ENCODE results near the gene TBCC. TPM values are rescaled to one million over a fixed set of nuclear protein-coding genes. Genes with fewer than 3 reads are reported as not detected.

TBCC gene
- total and polyA plus RNA-seq, 4 experiments from 2014 or later, result 57.4 to 138 (median 70.0) TPM

- H3K4me1 Mint-ChIP-seq, result peaks cover 0 to 2% (median 0%) of the 10 kb centered on the region in 4 donors
- H3K9me3 ChIP-seq (ENCODE audit: control insufficient read depth in 1 of 2, low read length in 2 of 2), result no peaks in the 10 kb centered on the region
- no peak for DNase-seq
- ChIA-PET CTCF (ENCODE audit: partially characterized antibody) (interaction anchor here (0.6 to 2.8 kb wide), 4 partner anchors 9 to 115 kb away, joined by 3 to 12 read pairs (median 4); no protein-coding TSS in a partner anchor), POLR2A (ENCODE audit: partially characterized antibody) (no interaction called here)
- no peak overlapping the region for H3K27ac Mint-ChIP-seq
- no peaks in the 10 kb centered on the region for H3K36me3 ChIP-seq (ENCODE audit: insufficient read depth, low read length)
- no peak overlapping the region for H3K4me3 Mint-ChIP-seq
- H3K27me3 Mint-ChIP-seq, result no peaks in the 10 kb centered on the region
- H3K27me3 ChIP-seq (ENCODE audit: insufficient read depth, low read length), result no peaks in the 10 kb centered on the region
- H3K36me3 Mint-ChIP-seq, result no peaks in the 10 kb centered on the region
- intact Hi-C loops (cut with micrococcal nuclease), result no loop called here
- peaks cover 0 to 7% (median 3%) of the 10 kb centered on the region in 8 donors for H3K9me3 Mint-ChIP-seq
- H3K4me1 ChIP-seq (ENCODE audit: insufficient read depth, low read length), result no peaks in the 10 kb centered on the region
- H3K4me3 ChIP-seq (ENCODE audit: low read length in 2 of 2), result no peak overlapping the region
- no peak overlapping the region for H3K27ac ChIP-seq (ENCODE audit: low read depth, low read length)
Measured at GRCh38 chr6:42715871-42716270, 30.0 kb downstream of the TBCC start.

GRCh38 chr6:42714098-42714761 lies 31.7 kb downstream of the TBCC start:
- ChIA-PET CTCF (ENCODE audit: partially characterized antibody) (interaction anchor here (2.8 kb wide), 1 partner anchor 12 kb away, joined by 12 read pairs; no protein-coding TSS in a partner anchor), POLR2A (ENCODE audit: partially characterized antibody) (no interaction called here)
- Histone ChIP-seq H3K27me3 (ENCODE audit: insufficient read depth, low read length) (no peaks in the 10 kb centered on the region), H3K27ac (ENCODE audit: low read depth, low read length) (no peak overlapping the region), H3K4me3 (ENCODE audit: low read length in 2 of 2) (no peak overlapping the region), H3K36me3 (ENCODE audit: insufficient read depth, low read length) (no peaks in the 10 kb centered on the region), H3K4me1 (ENCODE audit: insufficient read depth, low read length) (no peaks in the 10 kb centered on the region), H3K9me3 (ENCODE audit: control insufficient read depth in 1 of 2, low read length in 2 of 2) (no peaks in the 10 kb centered on the region)
- no peaks in the 10 kb centered on the region for H3K36me3 Mint-ChIP-seq
- peaks cover 0 to 2% (median 0%) of the 10 kb centered on the region in 4 donors for H3K4me1 Mint-ChIP-seq
- H3K9me3 Mint-ChIP-seq, result peaks cover 0 to 7% (median 3%) of the 10 kb centered on the region in 8 donors
- DNase-seq, result no peak
- peak overlapping the region in 1 of 7 donors; percentile 29 for H3K27ac Mint-ChIP-seq
- H3K27me3 Mint-ChIP-seq, result no peaks in the 10 kb centered on the region
- intact Hi-C loops (cut with micrococcal nuclease), result no loop called here
- no peak overlapping the region for H3K4me3 Mint-ChIP-seq

GRCh38 chr6:42711930-42712329 lies 34.0 kb downstream of the TBCC start:
- intact Hi-C loops (cut with micrococcal nuclease), result no loop called here
- Histone ChIP-seq H3K4me3 (ENCODE audit: low read length in 2 of 2) (no peak overlapping the region), H3K27ac (ENCODE audit: low read depth, low read length) (no peak overlapping the region), H3K9me3 (ENCODE audit: control insufficient read depth in 1 of 2, low read length in 2 of 2) (no peaks in the 10 kb centered on the region), H3K36me3 (ENCODE audit: insufficient read depth, low read length) (no peaks in the 10 kb centered on the region), H3K27me3 (ENCODE audit: insufficient read depth, low read length) (no peaks in the 10 kb centered on the region), H3K4me1 (ENCODE audit: insufficient read depth, low read length) (no peaks in the 10 kb centered on the region)
- no peak overlapping the region for H3K27ac Mint-ChIP-seq
- ChIA-PET POLR2A (ENCODE audit: partially characterized antibody) (no interaction called here), CTCF (ENCODE audit: partially characterized antibody) (no interaction called here)
- H3K4me1 Mint-ChIP-seq, result peaks cover 0 to 2% (median 0%) of the 10 kb centered on the region in 4 donors
- peaks cover 0 to 7% (median 3%) of the 10 kb centered on the region in 8 donors for H3K9me3 Mint-ChIP-seq
- no peaks in the 10 kb centered on the region for H3K27me3 Mint-ChIP-seq
- DNase-seq, result no peak
- H3K4me3 Mint-ChIP-seq, result no peak overlapping the region
- no peaks in the 10 kb centered on the region for H3K36me3 Mint-ChIP-seq

GRCh38 chr6:42710316-42710715 lies 35.6 kb downstream of the TBCC start:
- ChIA-PET CTCF (ENCODE audit: partially characterized antibody) (no interaction called here), POLR2A (ENCODE audit: partially characterized antibody) (no interaction called here)
- H3K27ac ChIP-seq (ENCODE audit: low read depth, low read length), result no peak overlapping the region
- H3K36me3 ChIP-seq (ENCODE audit: insufficient read depth, low read length), result no peaks in the 10 kb centered on the region
- Mint-ChIP-seq H3K9me3 (peaks cover 0 to 7% (median 3%) of the 10 kb centered on the region in 8 donors), H3K4me1 (peaks cover 0 to 2% (median 0%) of the 10 kb centered on the region in 4 donors), H3K27ac (peak overlapping the region in 1 of 7 donors; percentile 19), H3K4me3 (no peak overlapping the region), H3K36me3 (no peaks in the 10 kb centered on the region), H3K27me3 (no peaks in the 10 kb centered on the region)
- no peaks in the 10 kb centered on the region for H3K4me1 ChIP-seq (ENCODE audit: insufficient read depth, low read length)
- DNase-seq, result no peak
- no peaks in the 10 kb centered on the region for H3K9me3 ChIP-seq (ENCODE audit: control insufficient read depth in 1 of 2, low read length in 2 of 2)
- no peaks in the 10 kb centered on the region for H3K27me3 ChIP-seq (ENCODE audit: insufficient read depth, low read length)
- no peak overlapping the region for H3K4me3 ChIP-seq (ENCODE audit: low read length in 2 of 2)
- intact Hi-C loops (cut with micrococcal nuclease), result no loop called here

- intact Hi-C loops (cut with micrococcal nuclease), result no loop called here
- H3K9me3 ChIP-seq (ENCODE audit: control insufficient read depth in 1 of 2, low read length in 2 of 2), result no peaks in the 10 kb centered on the region
- Mint-ChIP-seq H3K27ac (no peak overlapping the region), H3K4me3 (no peak overlapping the region), H3K27me3 (no peaks in the 10 kb centered on the region), H3K9me3 (peaks cover 0 to 7% (median 3%) of the 10 kb centered on the region in 8 donors), H3K36me3 (no peaks in the 10 kb centered on the region), H3K4me1 (peaks cover 0 to 2% (median 0%) of the 10 kb centered on the region in 4 donors)
- CTCF ChIA-PET (ENCODE audit: partially characterized antibody), result no interaction called here
- POLR2A ChIA-PET (ENCODE audit: partially characterized antibody), result no interaction called here
- H3K36me3 ChIP-seq (ENCODE audit: insufficient read depth, low read length), result no peaks in the 10 kb centered on the region
- no peaks in the 10 kb centered on the region for H3K4me1 ChIP-seq (ENCODE audit: insufficient read depth, low read length)
- H3K4me3 ChIP-seq (ENCODE audit: low read length in 2 of 2), result no peak overlapping the region
- no peak overlapping the region for H3K27ac ChIP-seq (ENCODE audit: low read depth, low read length)
- no peak for DNase-seq
- no peaks in the 10 kb centered on the region for H3K27me3 ChIP-seq (ENCODE audit: insufficient read depth, low read length)
Measured at GRCh38 chr6:42709871-42710270, 36.0 kb downstream of the TBCC start.

GRCh38 chr6:42708096-42708495 lies 37.8 kb downstream of the TBCC start:
- Histone ChIP-seq H3K4me1 (ENCODE audit: insufficient read depth, low read length) (no peaks in the 10 kb centered on the region), H3K9me3 (ENCODE audit: control insufficient read depth in 1 of 2, low read length in 2 of 2) (no peaks in the 10 kb centered on the region), H3K4me3 (ENCODE audit: low read length in 2 of 2) (no peak overlapping the region), H3K27me3 (ENCODE audit: insufficient read depth, low read length) (no peaks in the 10 kb centered on the region), H3K27ac (ENCODE audit: low read depth, low read length) (no peak overlapping the region), H3K36me3 (ENCODE audit: insufficient read depth, low read length) (no peaks in the 10 kb centered on the region)
- no peaks in the 10 kb centered on the region for H3K27me3 Mint-ChIP-seq
- peaks cover 0 to 7% (median 3%) of the 10 kb centered on the region in 8 donors for H3K9me3 Mint-ChIP-seq
- H3K27ac Mint-ChIP-seq, result no peak overlapping the region
- no peaks in the 10 kb centered on the region for H3K4me1 Mint-ChIP-seq
- CTCF ChIA-PET (ENCODE audit: partially characterized antibody), result no interaction called here
- H3K4me3 Mint-ChIP-seq, result no peak overlapping the region
- H3K36me3 Mint-ChIP-seq, result no peaks in the 10 kb centered on the region
- intact Hi-C loops (cut with micrococcal nuclease), result no loop called here
- DNase-seq, result no peak
- POLR2A ChIA-PET (ENCODE audit: partially characterized antibody), result no interaction called here

- Mint-ChIP-seq H3K4me1 (no peaks in the 10 kb centered on the region), H3K9me3 (peaks cover 0 to 7% (median 3%) of the 10 kb centered on the region in 8 donors), H3K27ac (no peak overlapping the region), H3K36me3 (no peaks in the 10 kb centered on the region), H3K27me3 (no peaks in the 10 kb centered on the region), H3K4me3 (no peak overlapping the region)
- DNase-seq, result no peak
- Histone ChIP-seq H3K4me1 (ENCODE audit: insufficient read depth, low read length) (no peaks in the 10 kb centered on the region), H3K36me3 (ENCODE audit: insufficient read depth, low read length) (no peaks in the 10 kb centered on the region), H3K27me3 (ENCODE audit: insufficient read depth, low read length) (no peaks in the 10 kb centered on the region), H3K4me3 (ENCODE audit: low read length in 2 of 2) (no peak overlapping the region), H3K9me3 (ENCODE audit: control insufficient read depth in 1 of 2, low read length in 2 of 2) (no peaks in the 10 kb centered on the region), H3K27ac (ENCODE audit: low read depth, low read length) (no peak overlapping the region)
- intact Hi-C loops (cut with micrococcal nuclease), result no loop called here
- POLR2A ChIA-PET (ENCODE audit: partially characterized antibody), result no interaction called here
- CTCF ChIA-PET (ENCODE audit: partially characterized antibody), result interaction anchor here (1.0 kb wide), 1 partner anchor 9 kb away, joined by 3 read pairs; no protein-coding TSS in a partner anchor
Measured at GRCh38 chr6:42707595-42707994, 38.3 kb downstream of the TBCC start.

Measured in CD4-positive, alpha-beta memory T cell (primary cell).